ENCODE measurements around the gene CACNA2D1.
"Not testable (repeated sequence)": the region's sequence is repeated elsewhere in the genome, so short reads cannot be mapped to it uniquely, and the experiment has no call there.

The CACNA2D1 gene

GRCh38 chr7:82021036-82021435 is 422.5 kb downstream of the CACNA2D1 start:
- DNase-seq, result no peak

GRCh38 chr7:82019551-82020475 is 423.8 kb downstream of the CACNA2D1 start:
- no peak for DNase-seq

GRCh38 chr7:82018226-82018625 is 425.4 kb downstream of the CACNA2D1 start:
- DNase-seq, result no peak

GRCh38 chr7:82017334-82017943 is 426.1 kb downstream of the CACNA2D1 start:
- no peak for DNase-seq

GRCh38 chr7:82015751-82016150 is 427.8 kb downstream of the CACNA2D1 start:
- DNase-seq, result no peak

GRCh38 chr7:82014574-82014973 is 429.0 kb downstream of the CACNA2D1 start:
- not testable (repeated sequence) for DNase-seq

GRCh38 chr7:82012453-82012852 is 431.1 kb downstream of the CACNA2D1 start:
- DNase-seq, result no peak

- DNase-seq, result no peak
Measured at GRCh38 chr7:82010416-82010815, 433.2 kb downstream of the CACNA2D1 start.

GRCh38 chr7:82007315-82007714 is 436.3 kb downstream of the CACNA2D1 start:
- DNase-seq, result no peak

- no peak for DNase-seq
Measured at GRCh38 chr7:82005056-82005455, 438.5 kb downstream of the CACNA2D1 start.

- no peak for DNase-seq
Measured at GRCh38 chr7:81993186-81993585, 450.4 kb downstream of the CACNA2D1 start.

- no peak for DNase-seq
Measured at GRCh38 chr7:81990395-81990794, 453.2 kb downstream of the CACNA2D1 start.

GRCh38 chr7:81986723-81987470 is 456.7 kb downstream of the CACNA2D1 start:
- DNase-seq, result no peak

GRCh38 chr7:81983406-81983805 is 460.2 kb downstream of the CACNA2D1 start:
- no peak for DNase-seq

GRCh38 chr7:81973117-81973516 is 470.5 kb downstream of the CACNA2D1 start:
- no peak for DNase-seq

- DNase-seq, result no peak
Measured at GRCh38 chr7:81960026-81960425, 483.6 kb downstream of the CACNA2D1 start.

GRCh38 chr7:81957517-81957916 is 486.1 kb downstream of the CACNA2D1 start:
- DNase-seq, result no peak

GRCh38 chr7:81956520-81956919 is 487.1 kb downstream of the CACNA2D1 start:
- no peak for DNase-seq

GRCh38 chr7:81949306-81949705 is 494.3 kb downstream of the CACNA2D1 start:
- no peak for DNase-seq

- DNase-seq, result no peak
Measured at GRCh38 chr7:81944058-81944457, 499.5 kb downstream of the CACNA2D1 start.

GRCh38 chr7:81937091-81937490 is 506.5 kb downstream of the CACNA2D1 start:
- DNase-seq, result no peak

GRCh38 chr7:81934596-81935301 is 508.8 kb downstream of the CACNA2D1 start:
- DNase-seq, result no peak

GRCh38 chr7:81932936-81933335 is 510.6 kb downstream of the CACNA2D1 start:
- no peak for DNase-seq
